ENCODE measurements around the gene IDI1. TPM values are rescaled to one million over a fixed set of nuclear protein-coding genes. Genes with fewer than 3 reads are reported as not detected.

IDI1 gene
- total RNA-seq, 1 donor from 2014 or later = 31.7 TPM

DNA sequence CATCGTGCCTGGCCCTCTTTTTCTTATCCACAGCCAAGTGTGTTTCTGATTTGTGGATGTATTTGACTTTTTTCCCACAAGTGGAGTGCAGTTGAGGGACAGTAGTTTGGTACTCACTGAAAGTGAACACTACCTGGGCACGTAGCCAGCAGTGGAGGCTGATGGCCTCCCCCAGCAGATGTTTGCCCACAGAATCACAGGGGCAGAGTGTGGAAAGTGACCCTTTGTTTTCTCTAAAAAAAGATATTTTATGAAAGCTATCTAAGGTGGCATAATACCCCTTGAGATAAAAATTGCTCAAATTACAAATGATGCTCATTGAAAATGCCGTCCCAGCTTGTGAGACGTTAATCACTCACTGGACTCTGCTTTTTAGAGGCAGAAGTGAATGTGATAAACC, 36.3 kb upstream of the IDI1 start:
- Mint-ChIP-seq H3K27ac (ENCODE audit: unreplicated experiment) (no peak overlapping the region), H3K4me3 (ENCODE audit: unreplicated experiment) (no peak overlapping the region), H3K36me3 (ENCODE audit: unreplicated experiment) (peaks cover 58% of the 10 kb centered on the region), H3K27me3 (ENCODE audit: unreplicated experiment) (no peaks in the 10 kb centered on the region), H3K9me3 (ENCODE audit: unreplicated experiment) (no peaks in the 10 kb centered on the region), H3K4me1 (ENCODE audit: unreplicated experiment) (no peaks in the 10 kb centered on the region)
- no peak for DNase-seq (ENCODE audit: extremely low spot score, unreplicated experiment)
- no peak for TF ChIP-seq CTCF (IDR thresholded peaks at IDR 0.05)

DNA sequence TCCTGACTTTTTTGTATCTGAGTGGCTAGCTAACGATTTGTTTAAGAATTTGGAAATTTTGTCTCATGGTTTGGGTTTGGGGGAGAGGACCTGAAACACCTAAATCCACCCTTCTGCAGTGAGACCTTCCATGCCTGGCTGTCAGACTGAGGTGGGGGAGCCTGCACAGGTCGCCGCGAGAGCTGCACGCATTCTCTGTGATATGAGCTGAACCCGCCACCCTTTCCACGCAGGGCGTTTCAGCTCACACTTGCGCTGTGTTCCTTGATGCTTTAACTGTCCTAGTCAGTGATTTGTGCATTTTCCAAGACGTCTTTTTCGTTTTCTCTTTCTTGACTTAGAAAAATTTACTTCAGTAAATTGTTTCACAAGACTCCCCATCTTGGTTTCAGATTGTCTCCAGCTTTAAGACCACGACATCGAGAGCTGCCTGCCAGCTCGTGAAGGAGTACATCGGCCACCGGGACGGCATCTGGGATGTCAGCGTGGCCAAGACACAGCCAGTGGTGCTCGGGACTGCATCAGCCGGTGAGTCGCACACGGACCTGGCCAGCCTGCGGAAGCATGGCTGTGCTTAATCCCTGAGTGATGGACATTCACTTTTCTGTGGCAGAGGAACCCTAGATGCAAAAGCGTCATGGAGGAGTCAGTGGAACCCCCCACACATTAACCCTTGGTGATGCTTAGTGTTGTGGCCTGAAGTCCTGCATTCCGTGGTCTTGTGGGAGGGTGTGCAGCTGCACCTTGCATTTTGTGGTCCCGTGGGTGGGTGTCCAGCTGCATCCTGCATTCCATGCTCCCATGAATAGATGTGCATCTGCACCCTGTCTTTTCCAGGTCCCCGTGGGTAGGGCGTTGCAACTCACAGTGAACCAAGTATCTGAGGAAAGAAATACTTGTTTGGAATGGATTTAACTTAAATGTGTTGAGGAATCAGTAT, 35.4 kb upstream of the IDI1 start:
- Mint-ChIP-seq H3K36me3 (ENCODE audit: unreplicated experiment) (peaks cover 61% of the 10 kb centered on the region), H3K9me3 (ENCODE audit: unreplicated experiment) (no peaks in the 10 kb centered on the region), H3K4me1 (ENCODE audit: unreplicated experiment) (no peaks in the 10 kb centered on the region), H3K4me3 (ENCODE audit: unreplicated experiment) (no peak overlapping the region), H3K27me3 (ENCODE audit: unreplicated experiment) (no peaks in the 10 kb centered on the region), H3K27ac (ENCODE audit: unreplicated experiment) (no peak overlapping the region)
- DNase-seq (ENCODE audit: extremely low spot score, unreplicated experiment) = no peak
- no peak for TF ChIP-seq CTCF (IDR thresholded peaks at IDR 0.05)

DNA sequence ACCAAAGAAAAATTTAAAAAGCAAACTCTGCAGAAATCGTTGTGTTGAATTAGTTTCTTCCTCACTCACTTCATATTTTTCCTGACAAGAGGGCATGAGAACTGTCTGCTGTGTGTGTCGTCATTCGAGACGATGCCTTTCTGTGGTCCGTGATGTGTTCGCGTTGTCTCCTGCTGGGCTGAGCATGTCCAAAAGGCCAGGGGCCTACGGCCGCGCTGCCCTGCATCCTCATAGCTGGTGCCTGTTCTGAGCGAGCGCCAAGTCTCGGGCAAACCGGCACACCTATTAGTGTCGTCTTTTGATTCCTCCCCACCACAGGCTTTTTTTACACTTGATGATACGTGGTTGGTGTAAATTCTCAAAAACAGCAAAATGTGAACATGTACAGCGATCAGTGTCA, 34.7 kb upstream of the IDI1 start:
- TF ChIP-seq CTCF (IDR thresholded peaks at IDR 0.05) = no peak
- peaks cover 60% of the 10 kb centered on the region for H3K36me3 Mint-ChIP-seq (ENCODE audit: unreplicated experiment)
- no peak overlapping the region for H3K4me3 Mint-ChIP-seq (ENCODE audit: unreplicated experiment)
- no peaks in the 10 kb centered on the region for H3K9me3 Mint-ChIP-seq (ENCODE audit: unreplicated experiment)
- DNase-seq (ENCODE audit: extremely low spot score, unreplicated experiment) = no peak
- H3K4me1 Mint-ChIP-seq (ENCODE audit: unreplicated experiment) = no peaks in the 10 kb centered on the region
- no peak overlapping the region for H3K27ac Mint-ChIP-seq (ENCODE audit: unreplicated experiment)
- H3K27me3 Mint-ChIP-seq (ENCODE audit: unreplicated experiment) = no peaks in the 10 kb centered on the region

- Mint-ChIP-seq H3K27me3 (ENCODE audit: unreplicated experiment) (no peaks in the 10 kb centered on the region), H3K36me3 (ENCODE audit: unreplicated experiment) (peaks cover 34% of the 10 kb centered on the region)
These were observed 29.7 kb upstream of the IDI1 start for GRCh38 chr10:1078668-1079067.

More at GRCh38 chr10:1078668-1079067, 29.7 kb upstream of the IDI1 start:
- no peak overlapping the region for H3K4me3 Mint-ChIP-seq (ENCODE audit: unreplicated experiment)
- DNase-seq (ENCODE audit: extremely low spot score, unreplicated experiment) = no peak
- H3K4me1 Mint-ChIP-seq (ENCODE audit: unreplicated experiment) = no peaks in the 10 kb centered on the region
- H3K9me3 Mint-ChIP-seq (ENCODE audit: unreplicated experiment) = no peaks in the 10 kb centered on the region
- H3K27ac Mint-ChIP-seq (ENCODE audit: unreplicated experiment) = no peak overlapping the region
- TF ChIP-seq CTCF (IDR thresholded peaks at IDR 0.05) = no peak

Measured in osteocyte (in vitro differentiated cells).